Stimulated activated CD8-positive, alpha-beta memory T cell treated with anti-CD3 and anti-CD28 coated beads, Interleukin-12 subunit alpha, Interleukin-12 subunit beta, amount 100 ng/mL, for 24 hours (primary cell): ENCODE results near the gene FAM229A.

Experiments used
- DNase-seq: peaks from one replicate; pipeline ENCODE4 v3.0.0-alpha.2; 2020; ENCODE audit errors: extremely low read depth

Gene FAM229A

DNA sequence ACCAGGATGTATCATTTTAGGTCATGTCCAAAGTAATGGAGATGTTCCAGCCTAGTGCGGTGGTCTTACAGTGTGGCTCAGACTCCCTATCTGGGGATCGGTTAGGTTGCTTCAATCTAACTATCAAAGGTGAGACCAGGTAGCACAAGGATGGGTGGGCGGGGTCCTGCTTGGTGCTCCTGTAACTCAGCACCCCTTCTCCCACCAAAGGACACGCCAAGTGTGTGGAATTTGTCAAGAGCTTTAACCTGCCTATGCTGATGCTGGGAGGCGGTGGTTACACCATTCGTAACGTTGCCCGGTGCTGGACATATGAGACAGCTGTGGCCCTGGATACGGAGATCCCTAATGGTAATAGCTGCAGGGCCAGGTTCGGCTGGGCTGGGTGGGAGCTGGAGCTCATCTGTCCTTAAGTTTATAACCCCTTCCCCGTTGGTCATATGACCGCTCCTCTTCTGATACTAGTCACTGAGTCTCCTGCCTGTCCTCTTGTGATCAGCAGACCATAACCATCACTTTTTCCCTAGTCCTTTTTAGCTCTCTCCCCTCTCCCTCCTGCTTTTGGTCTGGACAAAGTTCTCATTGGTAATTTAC is 31.6 kb downstream of the FAM229A start:
- DNase-seq, result no peak

- DNase-seq, result no peak
These were observed 32.3 kb downstream of the FAM229A start for GRCh38 chr1:32329931-32330466.

DNA sequence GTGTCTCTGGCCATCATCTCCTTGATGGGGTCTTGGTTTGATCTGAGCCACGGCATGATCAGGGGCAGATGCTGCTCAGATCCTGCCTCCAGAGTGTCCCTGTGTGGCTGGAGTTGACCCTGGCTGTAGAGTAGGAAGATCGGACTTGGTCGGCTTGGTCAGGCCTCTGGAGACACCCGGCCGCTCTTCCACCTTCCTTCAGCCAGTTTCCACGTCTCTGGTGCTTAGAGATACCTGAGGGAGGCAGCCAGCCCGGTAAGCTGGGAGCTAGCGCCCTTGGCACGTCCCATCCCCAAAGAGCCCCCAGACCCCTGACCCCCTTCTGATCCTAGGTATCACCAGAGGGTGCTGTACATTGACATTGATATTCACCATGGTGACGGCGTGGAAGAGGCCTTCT is 35.1 kb downstream of the FAM229A start:
- DNase-seq, result no peak

GRCh38 chr1:32321712-32322291 is 40.5 kb downstream of the FAM229A start:
- no peak for DNase-seq

GRCh38 chr1:32318127-32318869 is 44.0 kb downstream of the FAM229A start:
- DNase-seq, result no peak

- no peak for DNase-seq
These were observed 45.4 kb downstream of the FAM229A start for GRCh38 chr1:32316903-32317277.

GRCh38 chr1:32311709-32312393 is 50.4 kb downstream of the FAM229A start:
- DNase-seq, result no peak
